Prostate gland (tissue), 1 donor: ENCODE data around the gene MUC12.

Source experiments
- POLR2A ChIP-seq: fragments of 450-650 bp; IDR thresholded peaks from one replicate; pipeline ENCODE4 v1.6.1; 2016; ENCODE audit warnings: antibody characterized with exemption, mild to moderate bottlenecking
- POLR2AphosphoS5 ChIP-seq: sonication (generic); formaldehyde crosslinking; IDR thresholded peaks from one replicate; pipeline ENCODE4 v1.6.1; 2017; ENCODE audit warnings: antibody characterized with exemption

GRCh38 chr7:101009629-101010028, 40.3 kb downstream of the MUC12 start:
- TF ChIP-seq POLR2A (no peak), POLR2AphosphoS5 (no peak)
